PFSK-1 (cell line): ENCODE results near the gene PON2.

Source experiments
- FOXP2 ChIP-seq: optimal IDR thresholded peaks from 2 replicates; pipeline ENCODE3; 2011; ENCODE audit warnings: borderline replicate concordance, control low read depth, inconsistent platforms; ENCODE audit not compliant: insufficient read depth; ENCODE audit errors: extremely low read length, extremely low read depth
- POLR2AphosphoS5 ChIP-seq: IDR thresholded peaks from 2 replicates; pipeline ENCODE4 v1.6.1; 2012; ENCODE audit warnings: low read depth, mild to moderate bottlenecking, control low read depth, low read length, moderate library complexity
- REST ChIP-seq, 2 experiments: IDR thresholded peaks; 2 replicates each; pipeline versions ENCODE4 v1.6.1 to v1.8.0; 2011 to 2012; ENCODE audit warnings: low read depth in 2 of 2, low read length in 2 of 2, control low read depth in 1 of 2, inconsistent platforms in 1 of 2, mild to moderate bottlenecking in 1 of 2, moderate library complexity in 1 of 2; ENCODE audit not compliant: insufficient read depth in 1 of 2
- SIN3A ChIP-seq: IDR thresholded peaks from 2 replicates; pipeline ENCODE4 v1.6.1; 2012; ENCODE audit warnings: mild to moderate bottlenecking, low read length, moderate library complexity, borderline replicate concordance; ENCODE audit not compliant: insufficient read depth
- TAF1 ChIP-seq: IDR thresholded peaks from 2 replicates; pipeline ENCODE4 v1.6.1; 2012; ENCODE audit warnings: low read length, control low read depth, borderline replicate concordance; ENCODE audit not compliant: insufficient read depth

Gene PON2

DNA sequence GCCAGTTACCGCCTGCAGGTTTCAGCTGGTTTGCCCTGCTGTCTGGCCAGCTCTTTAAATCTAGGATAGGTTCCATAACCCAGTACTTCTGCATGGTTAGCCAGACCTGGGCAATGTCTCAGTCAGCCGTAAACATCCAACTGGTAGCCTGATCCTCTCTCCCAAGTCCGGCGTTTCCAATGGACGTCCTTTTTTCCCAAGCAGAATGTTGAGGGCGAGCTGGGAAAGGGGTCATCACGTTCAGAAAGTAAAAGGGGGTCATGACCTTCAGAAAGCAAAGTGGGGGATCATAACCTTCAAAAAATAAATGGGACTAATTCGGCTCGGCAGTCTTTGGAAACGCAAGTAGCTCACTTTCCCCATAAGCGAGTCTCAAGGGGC, 39.1 kb downstream of the PON2 start:
- no peak for TF ChIP-seq TAF1
- TF ChIP-seq POLR2AphosphoS5: no peak
- TF ChIP-seq FOXP2: no peak
- no peak for TF ChIP-seq REST (IDR thresholded peaks at IDR 0.05; ENCODE audit: insufficient read depth in 1 of 2, low read depth in 2 of 2, low read length in 2 of 2)
- no peak for TF ChIP-seq SIN3A

- TF ChIP-seq REST (IDR thresholded peaks at IDR 0.05; ENCODE audit: insufficient read depth in 1 of 2, low read depth in 2 of 2, low read length in 2 of 2): no peak
- TF ChIP-seq POLR2AphosphoS5: no peak
- no peak for TF ChIP-seq SIN3A
- no peak for TF ChIP-seq TAF1
- no peak for TF ChIP-seq FOXP2
These were observed 40.5 kb downstream of the PON2 start for GRCh38 chr7:95394370-95394769.

DNA sequence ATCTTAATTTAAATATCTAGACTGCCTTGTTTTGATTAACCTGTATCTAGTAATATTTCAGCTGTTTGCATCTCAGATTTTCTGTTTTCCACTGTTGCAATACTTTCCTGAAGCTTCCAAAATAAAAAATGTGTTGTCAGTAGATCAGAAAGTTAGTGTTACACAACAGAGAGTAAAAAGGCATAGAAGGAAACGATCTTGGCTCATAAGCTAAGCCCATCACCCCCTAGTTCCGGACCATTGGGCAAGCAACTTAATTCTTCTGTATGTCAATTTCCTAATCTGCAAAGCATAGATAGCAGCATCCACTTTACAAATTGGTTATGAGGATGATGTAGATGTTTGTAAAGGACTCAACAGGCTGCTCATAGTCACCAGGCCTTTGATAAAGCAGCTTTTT, 43.1 kb downstream of the PON2 start:
- TF ChIP-seq FOXP2 (no peak), REST (IDR thresholded peaks at IDR 0.05; ENCODE audit: insufficient read depth in 1 of 2, low read depth in 2 of 2, low read length in 2 of 2) (no peak), TAF1 (no peak), POLR2AphosphoS5 (no peak), SIN3A (no peak)

DNA sequence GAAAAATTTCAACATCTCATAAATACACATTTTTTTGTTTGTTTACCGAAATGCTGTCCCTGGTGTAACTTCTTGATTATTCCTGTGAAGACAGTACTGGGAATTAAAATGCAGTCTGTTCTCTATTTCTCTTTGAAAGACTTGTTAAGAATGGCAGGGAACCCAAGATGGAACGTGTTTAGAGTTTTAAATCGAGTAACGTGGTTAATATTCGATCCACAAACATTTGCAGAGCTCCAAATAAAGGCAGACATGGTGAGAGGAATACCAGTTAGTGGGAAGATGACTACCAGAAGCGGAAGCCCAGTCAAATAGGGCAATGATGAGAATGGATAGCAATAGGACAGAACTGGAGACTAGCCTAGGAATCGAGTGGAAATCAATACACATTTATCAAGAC, 45.3 kb downstream of the PON2 start:
- TF ChIP-seq REST (IDR thresholded peaks at IDR 0.05; ENCODE audit: insufficient read depth in 1 of 2, low read depth in 2 of 2, low read length in 2 of 2): no peak

DNA sequence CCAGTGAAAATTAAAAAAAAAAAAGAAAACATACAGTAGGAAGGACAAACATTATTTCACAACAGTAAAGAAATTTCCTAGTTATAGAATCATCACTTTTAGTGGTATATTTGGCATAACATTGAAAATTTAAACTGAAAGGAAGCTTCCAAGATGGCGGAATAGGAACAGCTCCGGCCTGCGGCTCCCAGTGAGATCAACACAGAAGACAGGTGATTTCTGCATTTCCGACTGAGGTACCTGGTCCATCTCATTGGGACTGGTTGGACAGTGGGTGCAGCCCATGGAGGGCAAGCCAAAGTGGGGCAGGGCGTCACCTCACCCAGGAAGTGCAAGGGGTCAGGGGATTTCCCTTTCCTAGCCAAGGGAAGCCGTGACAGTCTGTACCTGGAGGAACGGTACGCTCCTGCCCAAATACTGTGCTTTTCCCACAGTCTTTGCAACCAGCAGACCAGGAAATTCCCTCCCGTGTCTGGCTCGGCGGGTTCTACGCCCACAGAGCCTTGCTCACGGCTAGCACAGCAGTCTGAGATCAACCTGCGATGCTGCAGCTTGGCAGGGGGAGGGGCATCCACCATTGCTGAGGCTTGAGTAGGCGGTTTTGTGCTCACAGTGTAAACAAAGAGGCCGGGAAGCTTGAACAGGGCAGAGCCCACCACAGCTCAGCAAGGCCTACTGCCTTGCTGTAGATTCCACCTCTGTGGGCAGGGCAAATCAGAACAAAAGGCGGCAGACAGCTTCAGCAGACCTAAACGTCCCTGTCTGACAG, 58.0 kb downstream of the PON2 start:
- TF ChIP-seq FOXP2 (no peak), POLR2AphosphoS5 (no peak), REST (IDR thresholded peaks at IDR 0.05; ENCODE audit: insufficient read depth in 1 of 2, low read depth in 2 of 2, low read length in 2 of 2) (no peak), SIN3A (no peak), TAF1 (no peak)
